GM19193 (cell line): ENCODE results near the gene BABAM2.
A peak's percentile ranks its signal among the peaks of the same experiment; 100 is the strongest.

Experiments used
- POLR2A ChIP-seq: IDR thresholded peaks from 4 replicates; pipeline ENCODE4 v1.6.1; 2011; ENCODE audit not compliant: insufficient read depth, insufficient read length; ENCODE audit errors: extremely low read depth

Gene BABAM2

DNA sequence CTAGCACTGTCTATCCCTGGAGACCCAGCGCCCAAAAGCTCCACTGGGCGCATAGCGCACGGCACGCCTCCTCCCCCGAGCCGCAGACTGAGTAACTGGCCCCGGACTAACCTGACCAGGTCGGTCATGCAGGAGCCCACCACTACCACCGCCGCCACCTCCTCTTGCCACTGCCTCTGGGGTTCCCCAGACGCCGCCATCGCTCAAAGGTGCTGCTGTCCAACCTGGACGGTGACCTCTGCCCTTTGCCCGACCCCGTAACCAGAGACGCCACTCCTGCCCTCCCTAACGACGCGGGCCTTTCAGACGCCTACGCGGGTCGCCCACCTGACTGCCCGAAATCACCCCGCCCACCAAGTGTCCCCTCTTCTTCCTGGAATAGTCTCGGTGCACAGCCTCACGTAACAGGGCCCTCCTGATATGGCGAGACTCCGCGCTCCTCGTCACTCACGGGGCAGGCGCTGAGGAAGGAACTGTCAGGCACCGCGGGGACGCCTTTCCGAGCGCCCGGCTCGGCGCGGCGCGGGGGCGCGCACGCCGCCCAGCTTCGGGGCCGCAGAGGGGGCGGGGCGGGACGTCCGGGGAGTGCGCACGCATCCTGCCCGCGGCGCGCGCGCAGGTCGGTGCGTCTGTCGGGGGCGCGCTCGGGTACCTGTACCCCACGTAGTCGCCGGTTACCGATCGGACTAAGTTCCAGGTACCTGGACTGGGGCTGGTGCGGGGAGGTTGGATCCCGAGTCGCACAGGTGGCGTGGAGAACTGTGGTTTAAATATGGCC lies at the start of gene BABAM2, which contains the start of gene RBKS:
Gene BABAM2 (plus strand): TSS at position 584 of the 778 bp plus-strand sequence. CDS start 3,828 bp downstream, outside the sequence.
Gene RBKS (minus strand): TSS at position 242 of the 778 bp plus-strand sequence. CDS start 42 bp downstream, at position 200.
- peak; percentile 86 for TF ChIP-seq POLR2A

DNA sequence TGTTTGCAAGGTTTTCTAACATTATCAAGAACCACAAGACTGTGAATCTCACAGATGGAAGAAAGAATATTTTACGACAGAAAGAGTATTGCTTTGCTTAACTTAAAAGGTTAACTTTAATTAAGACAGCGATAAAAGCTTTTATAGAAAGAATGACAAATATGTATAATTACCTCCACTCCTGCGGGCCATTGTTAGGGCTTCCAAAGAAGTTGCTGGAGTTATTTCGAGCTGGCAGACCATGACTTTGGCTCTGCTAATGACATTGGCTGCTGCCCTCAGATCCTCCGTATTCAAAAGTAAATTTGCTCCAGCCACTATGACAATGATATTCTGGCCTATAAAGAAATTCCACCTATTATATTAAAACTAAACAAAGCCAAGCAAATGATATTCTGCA lies 47.6 kb upstream of the BABAM2 start:
- no peak for TF ChIP-seq POLR2A

GRCh38 chr2:27843992-27844391 lies 46.5 kb upstream of the BABAM2 start:
- TF ChIP-seq POLR2A = no peak

DNA sequence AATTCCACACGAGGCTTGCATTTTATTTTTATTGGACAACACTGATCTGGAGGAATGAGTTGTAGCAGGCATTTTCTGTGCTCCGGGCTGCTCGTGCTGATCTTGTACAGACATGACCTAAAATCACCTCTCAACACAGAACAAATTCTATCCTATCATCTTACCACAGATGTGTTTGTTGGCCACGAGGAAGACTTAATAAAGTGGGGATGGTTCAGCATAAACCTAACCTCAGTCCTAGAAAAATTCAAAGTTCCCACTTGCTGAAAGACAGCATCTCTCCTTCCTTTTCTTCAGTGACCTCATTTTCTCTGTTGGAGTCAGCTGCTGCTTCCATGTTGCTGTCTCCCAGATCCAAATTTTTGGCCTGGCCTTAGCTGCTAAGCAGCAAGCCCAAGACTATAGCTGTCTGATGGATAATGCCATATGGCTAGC lies 45.7 kb upstream of the BABAM2 start:
- TF ChIP-seq POLR2A = no peak

DNA sequence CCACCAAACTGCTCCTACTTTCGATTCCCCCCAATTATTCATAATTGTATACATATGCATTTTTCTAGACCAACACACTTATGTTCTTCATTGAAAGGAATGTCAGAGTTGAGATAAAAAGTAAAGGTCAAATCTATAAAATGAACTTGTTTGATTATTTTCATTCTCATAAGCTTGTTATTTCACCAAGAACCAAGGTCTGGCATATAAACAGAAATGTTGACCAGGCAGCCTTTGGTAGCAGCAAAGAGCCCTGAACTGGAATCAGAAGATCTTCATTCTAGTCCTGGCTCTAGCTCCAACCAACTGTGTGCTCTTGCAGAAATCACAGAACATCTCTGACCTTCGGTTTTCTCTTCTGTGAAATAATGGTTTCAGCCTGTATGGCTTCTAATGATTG lies 43.2 kb upstream of the BABAM2 start:
- no peak for TF ChIP-seq POLR2A

DNA sequence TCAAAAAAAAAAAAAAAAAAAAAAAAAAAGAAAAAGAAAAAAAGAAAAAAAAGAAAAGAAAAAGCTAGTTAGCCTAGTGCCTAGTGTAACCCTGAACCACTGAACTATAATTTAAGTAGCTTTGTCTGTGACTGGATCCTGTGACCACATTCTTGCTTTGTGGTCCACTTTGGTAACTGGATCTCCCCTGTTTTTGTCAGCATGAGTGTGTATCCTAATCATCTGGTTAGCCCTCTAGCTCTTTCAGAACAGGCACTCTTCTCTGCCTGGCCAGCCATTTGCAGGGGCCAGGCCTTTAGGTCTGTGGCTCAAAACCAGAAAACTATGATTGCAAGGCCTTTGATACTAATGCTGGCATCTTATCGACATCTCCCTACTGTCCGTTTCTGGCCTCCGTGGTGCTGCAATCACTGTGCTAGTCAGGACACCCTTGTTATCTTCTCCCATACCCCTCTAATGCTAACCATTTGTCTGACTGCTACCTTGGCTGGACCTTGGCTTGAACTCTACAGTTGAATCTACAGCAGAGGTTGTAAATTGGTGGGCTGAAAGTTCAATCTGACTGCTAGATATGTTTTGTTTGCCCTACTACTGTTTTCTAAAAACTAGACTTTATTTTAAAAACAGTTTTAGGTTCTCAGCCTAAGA lies 40.8 kb upstream of the BABAM2 start:
- TF ChIP-seq POLR2A = no peak

DNA sequence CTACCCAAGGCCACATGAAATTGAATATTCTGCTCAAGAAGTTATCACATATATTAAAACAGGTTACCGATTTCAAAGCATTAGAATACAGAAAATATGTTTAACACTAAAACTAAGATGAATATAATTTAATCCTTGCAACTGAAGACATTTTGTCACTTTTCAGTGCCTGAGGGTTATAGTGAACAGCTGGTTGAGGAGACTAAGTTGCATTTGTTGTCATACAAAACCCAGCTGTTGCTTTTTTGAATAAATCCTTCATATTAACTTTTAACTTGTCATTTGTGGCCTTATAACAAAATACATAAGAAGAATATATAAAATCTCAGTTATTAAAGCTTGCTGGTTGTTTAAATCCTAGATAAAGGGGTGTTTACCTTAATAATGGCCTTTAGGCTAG lies 37.8 kb upstream of the BABAM2 start:
- TF ChIP-seq POLR2A = no peak

DNA sequence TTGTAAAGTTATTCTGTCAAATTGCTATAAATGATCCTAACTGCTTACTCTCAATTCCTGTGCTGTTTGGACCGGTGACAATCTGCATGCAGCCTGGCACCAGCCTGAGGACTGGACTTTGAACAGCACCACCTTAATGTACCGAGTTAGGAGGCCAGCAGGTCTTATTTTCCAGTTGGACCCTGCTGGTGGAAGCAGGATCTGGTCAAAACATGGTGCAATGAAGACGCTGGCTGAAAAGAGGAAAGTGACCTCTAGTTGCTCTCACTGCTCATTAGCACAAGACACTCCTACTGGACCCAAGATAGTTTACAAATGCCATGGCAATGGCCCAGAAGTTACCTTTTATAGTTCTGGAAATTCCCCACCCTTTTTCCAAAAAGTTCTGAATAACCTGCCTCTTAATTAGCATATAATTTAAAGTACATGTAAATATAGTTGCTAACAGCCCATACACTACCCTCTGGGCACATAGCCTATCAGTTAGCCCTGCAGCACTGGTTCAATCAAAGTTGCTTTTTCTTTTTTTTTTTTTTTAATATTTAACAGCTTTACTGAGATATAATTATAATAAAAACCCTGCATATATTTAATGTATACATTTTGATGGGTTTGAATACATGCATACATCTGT lies 36.2 kb upstream of the BABAM2 start:
- TF ChIP-seq POLR2A = no peak

DNA sequence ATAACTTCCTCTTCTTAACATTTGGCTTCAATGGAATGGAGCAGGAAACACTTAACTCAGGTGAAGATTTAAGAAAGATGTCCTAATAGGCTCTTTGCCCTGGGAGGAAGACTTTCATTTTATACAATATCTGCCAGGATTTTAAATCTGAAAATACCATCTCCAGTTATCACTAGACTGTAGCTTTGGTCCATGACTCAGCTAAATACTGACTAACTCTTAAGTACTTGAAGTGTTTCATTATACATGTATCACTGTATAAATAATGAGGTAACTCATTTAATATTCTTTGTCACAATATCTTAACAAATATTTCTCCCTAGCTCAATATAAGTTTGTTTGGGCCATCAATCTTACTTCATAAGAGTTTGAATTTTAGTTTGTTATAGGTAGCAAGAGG lies 35.1 kb upstream of the BABAM2 start:
- no peak for TF ChIP-seq POLR2A

- no peak for TF ChIP-seq POLR2A
Observed at GRCh38 chr2:27856386-27856785, 34.1 kb upstream of the BABAM2 start.

DNA sequence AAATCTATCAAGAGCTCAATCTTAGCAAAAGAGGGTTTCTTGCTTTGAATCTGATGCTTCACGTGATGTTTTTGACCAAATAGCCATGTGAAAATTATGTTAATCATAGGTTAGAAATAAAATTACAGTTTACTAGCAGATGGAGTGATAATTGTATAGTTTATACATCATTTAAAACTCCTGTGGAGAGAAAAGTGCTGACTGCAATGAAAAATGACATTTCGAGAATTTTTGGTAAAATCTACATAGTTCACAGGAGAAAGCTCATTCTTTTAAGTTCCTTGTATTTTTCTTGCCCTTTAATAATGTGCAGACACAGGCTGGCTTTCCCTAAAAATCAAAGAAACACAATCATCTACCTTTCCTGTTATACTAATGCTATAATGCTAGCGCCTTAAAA lies 33.6 kb upstream of the BABAM2 start:
- no peak for TF ChIP-seq POLR2A

DNA sequence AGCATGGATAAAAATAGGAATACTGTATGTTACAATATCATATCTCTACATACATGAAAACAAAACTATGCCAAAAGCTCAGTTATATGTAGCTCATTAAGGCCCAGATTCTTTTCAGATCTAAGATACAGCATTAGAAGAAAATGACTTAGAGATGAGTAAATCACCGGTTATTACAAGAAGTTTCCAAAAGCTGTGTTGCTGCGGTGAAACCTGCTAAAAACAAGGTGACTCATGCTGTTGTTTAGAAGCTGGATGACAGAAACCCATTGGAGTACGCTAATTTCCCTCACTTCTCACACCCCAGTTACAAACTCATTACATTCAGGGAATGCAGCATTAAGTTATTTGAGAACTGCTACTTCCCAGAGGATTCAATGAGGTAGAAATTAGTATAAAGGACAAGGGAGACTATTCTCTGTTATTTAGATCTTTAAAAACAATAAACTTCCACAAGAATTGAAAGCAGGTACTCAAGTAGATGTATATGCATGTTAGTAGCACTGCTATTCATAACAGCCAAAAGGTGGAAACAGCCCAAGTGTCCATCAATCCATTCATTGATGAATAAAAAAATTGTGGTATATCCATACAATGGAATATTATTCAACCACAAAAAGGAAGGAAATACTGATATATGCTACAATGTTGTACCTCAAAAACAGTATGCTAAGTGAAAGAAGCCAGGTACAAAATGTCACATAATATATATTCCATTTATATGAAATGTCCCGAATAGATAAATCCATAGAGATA lies 32.9 kb upstream of the BABAM2 start:
- no peak for TF ChIP-seq POLR2A

- TF ChIP-seq POLR2A = no peak
Observed at GRCh38 chr2:27860111-27860510, 30.4 kb upstream of the BABAM2 start.

DNA sequence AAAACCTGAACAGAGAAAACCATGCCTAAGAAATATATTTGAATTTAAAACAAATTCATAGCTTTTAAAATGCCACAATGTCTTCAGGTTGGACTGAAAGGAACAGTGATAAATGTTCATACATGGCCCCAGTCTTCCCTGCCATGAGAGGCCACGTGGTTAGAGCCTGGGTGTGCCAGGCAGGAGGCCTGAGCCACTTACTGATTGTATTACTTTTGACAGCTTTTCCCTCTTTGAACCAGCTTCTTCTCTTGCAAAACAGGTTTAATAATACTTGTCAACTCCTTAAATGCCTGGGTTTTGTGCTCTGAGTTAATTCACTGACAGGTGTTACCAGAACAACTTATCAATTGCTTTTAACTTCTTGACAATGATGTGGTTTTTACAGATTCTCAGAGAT lies 27.4 kb upstream of the BABAM2 start:
- no peak for TF ChIP-seq POLR2A

DNA sequence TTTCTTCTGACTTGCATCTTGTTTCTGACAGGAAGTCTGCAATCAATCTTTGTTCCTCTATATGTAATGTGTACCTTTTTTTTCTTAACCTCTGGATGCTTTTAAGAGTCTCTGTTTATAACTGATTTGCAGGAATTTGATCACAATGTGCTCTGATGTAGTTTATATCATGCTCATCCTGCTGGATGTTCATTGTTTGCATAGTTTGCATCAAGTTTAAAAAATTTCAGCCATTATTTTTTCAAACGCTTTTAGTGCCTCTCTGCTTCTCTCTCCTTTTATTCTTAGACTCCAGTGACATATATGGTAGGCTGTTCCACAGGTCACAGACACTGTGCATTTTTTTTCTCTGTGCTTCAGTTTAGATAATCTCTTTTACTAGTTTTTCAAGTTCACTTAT lies 24.3 kb upstream of the BABAM2 start:
- TF ChIP-seq POLR2A = no peak
